ENCODE data around the gene ENDOG. TPM values are rescaled to one million over a fixed set of nuclear protein-coding genes. Genes with fewer than 3 reads are reported as not detected.

The ENDOG gene
- total RNA-seq, 4 donors from 2014 or later: 9.9 to 53.6 (median 40.5) TPM

- H3K36me3 ChIP-seq: no peaks in the 10 kb centered on the region
- no peaks in the 10 kb centered on the region for H3K27me3 ChIP-seq
- no peak overlapping the region for H3K27ac ChIP-seq
- TF ChIP-seq CTCF (IDR thresholded peaks at IDR 0.05) (no peak), POLR2A (IDR thresholded peaks at IDR 0.05) (no peak)
- H3K9me3 ChIP-seq: no peaks in the 10 kb centered on the region
- H3K4me1 ChIP-seq: peaks cover 0 to 6% (median under 1%) of the 10 kb centered on the region in 4 donors
- H3K4me3 ChIP-seq: no peak overlapping the region
- DNase-seq: no peak
Measured at GRCh38 chr9:128782669-128783068, 35.6 kb upstream of the ENDOG start.

GRCh38 chr9:128785427-128785826, 32.9 kb upstream of the ENDOG start:
- no peak for DNase-seq
- Histone ChIP-seq H3K36me3 (peaks cover 0 to 10% (median 0%) of the 10 kb centered on the region in 3 donors), H3K27me3 (no peaks in the 10 kb centered on the region), H3K4me1 (peaks cover 0 to 17% (median 5%) of the 10 kb centered on the region in 4 donors), H3K9me3 (no peaks in the 10 kb centered on the region), H3K4me3 (no peak overlapping the region), H3K27ac (no peak overlapping the region)
- TF ChIP-seq POLR2A (IDR thresholded peaks at IDR 0.05): no peak
- no peak for TF ChIP-seq CTCF (IDR thresholded peaks at IDR 0.05)

- H3K27ac ChIP-seq: peak within 1 kb of the TSS; percentile 77 to 88 (median 83)
- H3K27me3 ChIP-seq: no peaks in the 10 kb centered on the region
- peaks cover 0 to 25% (median 0%) of the 10 kb centered on the region in 3 donors for H3K36me3 ChIP-seq
- H3K9me3 ChIP-seq: no peaks in the 10 kb centered on the region
- H3K4me3 ChIP-seq: peak within 1 kb of the TSS; percentile 75 to 97 (median 92)
- peaks cover 0 to 17% (median 5%) of the 10 kb centered on the region in 4 donors for H3K4me1 ChIP-seq
- DNase-seq: peak; percentile 91 to 96 (median 94)
- TF ChIP-seq POLR2A (IDR thresholded peaks at IDR 0.05) (peak; percentile 40 to 60), CTCF (IDR thresholded peaks at IDR 0.05) (no peak)
Measured at GRCh38 chr9:128786681-128787601, 31.4 kb upstream of the ENDOG start, which contains the start of gene TBC1D13. TBC1D13 (plus strand) TSS chr9:128787253; CDS start chr9:128787354, 101 bp downstream.

- Histone ChIP-seq H3K27ac (peak overlapping the region; percentile 77 to 88 (median 83)), H3K4me1 (peaks cover 0 to 17% (median 5%) of the 10 kb centered on the region in 4 donors), H3K9me3 (no peaks in the 10 kb centered on the region), H3K36me3 (peaks cover 0 to 32% (median 0%) of the 10 kb centered on the region in 3 donors), H3K27me3 (no peaks in the 10 kb centered on the region), H3K4me3 (peak overlapping the region; percentile 75 to 97 (median 92))
- TF ChIP-seq POLR2A (IDR thresholded peaks at IDR 0.05) (no peak), CTCF (IDR thresholded peaks at IDR 0.05) (no peak)
- no peak for DNase-seq
Measured at GRCh38 chr9:128787659-128788058, 30.6 kb upstream of the ENDOG start.

- no peak for DNase-seq
- H3K27me3 ChIP-seq: no peaks in the 10 kb centered on the region
- no peaks in the 10 kb centered on the region for H3K9me3 ChIP-seq
- H3K36me3 ChIP-seq: peaks cover 0 to 40% (median 0%) of the 10 kb centered on the region in 3 donors
- no peak overlapping the region for H3K27ac ChIP-seq
- TF ChIP-seq CTCF (IDR thresholded peaks at IDR 0.05): no peak
- TF ChIP-seq POLR2A (IDR thresholded peaks at IDR 0.05): no peak
- H3K4me3 ChIP-seq: peak overlapping the region in 1 of 4 donors; percentile 97
- H3K4me1 ChIP-seq: peaks cover 0 to 17% (median 5%) of the 10 kb centered on the region in 4 donors
Measured at GRCh38 chr9:128788445-128788844, 29.9 kb upstream of the ENDOG start.

All from Peyer's patch (tissue), 4 donors.